Fibroblast of mammary gland (primary cell): ENCODE results near the gene FGGY.

Experiments used
- DNase-seq: peaks from one replicate; pipeline ENCODE4 v3.0.0-alpha.2; 2010; ENCODE audit warnings: low read depth
- H3K4me3 ChIP-seq: 2 replicates; pipeline ENCODE4 v1.5.1; 2011; ENCODE audit warnings: low read depth, mild to moderate bottlenecking, low read length, moderate library complexity; ENCODE audit not compliant: control insufficient read depth
- CTCF ChIP-seq: conservative IDR thresholded peaks from 2 replicates; pipeline ENCODE4 v1.5.1; 2011; ENCODE audit warnings: low read depth, low read length, inconsistent platforms; ENCODE audit not compliant: control insufficient read depth, insufficient read depth

The FGGY gene

GRCh38 chr1:59431566-59432294 is 134.8 kb downstream of the FGGY start:
- no peak for DNase-seq
- no peak for TF ChIP-seq CTCF
- no peak overlapping the region for H3K4me3 ChIP-seq

- H3K4me3 ChIP-seq, result no peak overlapping the region
- no peak for TF ChIP-seq CTCF
- no peak for DNase-seq
These were observed 135.9 kb downstream of the FGGY start for GRCh38 chr1:59432531-59433439.

GRCh38 chr1:59433440-59433813 is 136.5 kb downstream of the FGGY start:
- no peak for TF ChIP-seq CTCF
- H3K4me3 ChIP-seq, result no peak overlapping the region
- peak; percentile 88 for DNase-seq

- no peak for DNase-seq
These were observed 137.4 kb downstream of the FGGY start for GRCh38 chr1:59434336-59434735.

GRCh38 chr1:59436637-59437036 is 139.7 kb downstream of the FGGY start:
- H3K4me3 ChIP-seq, result no peak overlapping the region
- TF ChIP-seq CTCF, result no peak
- no peak for DNase-seq

More at GRCh38 chr1:59434336-59434735, 137.4 kb downstream of the FGGY start:
- no peak for TF ChIP-seq CTCF
- H3K4me3 ChIP-seq, result no peak overlapping the region

- no peak for DNase-seq
- no peak overlapping the region for H3K4me3 ChIP-seq
- no peak for TF ChIP-seq CTCF
These were observed 141.2 kb downstream of the FGGY start for GRCh38 chr1:59438058-59438560.
